Naive thymus-derived CD4-positive, alpha-beta T cell (primary cell): ENCODE measurements around the gene REV1. TPM values are rescaled to one million over a fixed set of nuclear protein-coding genes. Genes with fewer than 3 reads are reported as not detected.
"Not testable (repeated sequence)": the region's sequence is repeated elsewhere in the genome, so short reads cannot be mapped to it uniquely, and the experiment has no call there.

Experiments used
- ATAC-seq: fragments of 150-1000 bp; cut with Tn5 transposase; 2 replicates; pipeline ENCODE4 v1.10.0; 2021; ENCODE audit warnings: mild to moderate bottlenecking, moderate library complexity
- CTCF ChIA-PET: fragments of 350-600 bp; sonication (Branson Sonifier 250); formaldehyde crosslinking; loops from one replicate; lab custom pipeline; 2021; ENCODE audit warnings: antibody characterized with exemption; lab: Charles Lee
- POLR2A ChIA-PET: fragments of 350-600 bp; sonication (Branson Sonifier 250); formaldehyde crosslinking; loops from one replicate; lab custom pipeline; 2021; ENCODE audit warnings: antibody characterized with exemption, inconsistent platforms; lab: Charles Lee
- DNase-seq, 9 donors: peaks; one replicate each; pipeline versions ENCODE4 v3.0.0 to v3.0.0-alpha.2; 2020 to 2022; ENCODE audit warnings: mixed read lengths in 1 of 9
- H3K27ac ChIP-seq: one replicate; pipeline ENCODE4 v1.7.0; 2013; ENCODE audit warnings: mild to moderate bottlenecking, low read depth, low read length, moderate library complexity
- H3K27me3 ChIP-seq, 2 donors: one replicate each; pipeline ENCODE4 v1.7.0; 2013; ENCODE audit warnings: low read length in 2 of 2, mild to moderate bottlenecking in 2 of 2, moderate library complexity in 2 of 2; ENCODE audit not compliant: control insufficient read depth in 2 of 2, insufficient read depth in 2 of 2
- H3K36me3 ChIP-seq, 3 experiments: 1 replicate in 2 of 3; 2 replicates in 1 of 3; pipeline ENCODE4 v1.7.0; 2013; ENCODE audit warnings: low read length in 3 of 3, mild to moderate bottlenecking in 3 of 3, moderate library complexity in 1 of 3; ENCODE audit not compliant: insufficient read depth in 3 of 3, control insufficient read depth in 2 of 3
- H3K4me1 ChIP-seq, 2 donors: one replicate each; pipeline ENCODE4 v1.7.0; 2013; ENCODE audit warnings: low read length in 2 of 2, mild to moderate bottlenecking in 2 of 2, moderate library complexity in 1 of 2; ENCODE audit not compliant: control insufficient read depth in 2 of 2, insufficient read depth in 2 of 2
- H3K4me3 ChIP-seq: 2 replicates; pipeline ENCODE4 v1.7.0; 2013; ENCODE audit warnings: mild to moderate bottlenecking, low read length
- H3K9me3 ChIP-seq, 3 experiments: 1 replicate in 2 of 3; 2 replicates in 1 of 3; pipeline ENCODE4 v1.7.0; 2013; ENCODE audit warnings: low read length in 3 of 3; ENCODE audit not compliant: control insufficient read depth in 2 of 3
- H3K27ac Mint-ChIP-seq, 9 donors: one replicate each; pipeline ENCODE4 v1.8.0; 2020 to 2022; ENCODE audit warnings: mixed read lengths in 9 of 9, mild to moderate bottlenecking in 8 of 9, moderate library complexity in 5 of 9, inconsistent platforms in 2 of 9
- H3K27me3 Mint-ChIP-seq, 5 donors: one replicate each; pipeline ENCODE4 v1.8.0; 2021 to 2022; ENCODE audit warnings: mixed read lengths in 5 of 5, mild to moderate bottlenecking in 1 of 5
- H3K36me3 Mint-ChIP-seq, 5 donors: one replicate each; pipeline ENCODE4 v1.8.0; 2020 to 2022; ENCODE audit warnings: mixed read lengths in 5 of 5, mild to moderate bottlenecking in 3 of 5, inconsistent platforms in 1 of 5
- H3K4me1 Mint-ChIP-seq, 7 donors: one replicate each; pipeline ENCODE4 v1.8.0; 2020 to 2022; ENCODE audit warnings: mixed read lengths in 7 of 7, mild to moderate bottlenecking in 3 of 7, inconsistent platforms in 1 of 7
- H3K4me3 Mint-ChIP-seq, 10 donors: one replicate each; pipeline ENCODE4 v1.8.0; 2020 to 2022; ENCODE audit warnings: mild to moderate bottlenecking in 10 of 10, mixed read lengths in 10 of 10, moderate library complexity in 6 of 10, inconsistent platforms in 2 of 10
- H3K9me3 Mint-ChIP-seq, 11 donors: one replicate each; pipeline ENCODE4 v1.8.0; 2020 to 2022; ENCODE audit warnings: mixed read lengths in 11 of 11, mild to moderate bottlenecking in 4 of 11, inconsistent platforms in 1 of 11, moderate library complexity in 1 of 11
- intact Hi-C, 2 donors: fragments of 100-400 bp; cut with micrococcal nuclease; formaldehyde crosslinking; loops; one replicate each; pipeline ENCODE4 v1.15.1; 2023
- polyA plus RNA-seq, 2 donors: library from polyadenylated mRNA; unstranded; fragments of 300-500 nt; fragmentation: Illumina TruSeq; gene quantifications; one replicate each; pipeline ENCODE4 v1.2.3, GENCODE V29; 2021
- total RNA-seq, 6 experiments: library from RNA in 5 of 6; stranded (reverse) in 5 of 6; gene quantifications; 1 replicate in 5 of 6; 2 replicates in 1 of 6; pipeline ENCODE4 v1.2.3 and lab custom pipeline; 2021 to 2026

The REV1 gene
- total and polyA plus RNA-seq, 7 experiments from 2014 or later = 23.1 to 72.5 (median 54.3) TPM

DNA sequence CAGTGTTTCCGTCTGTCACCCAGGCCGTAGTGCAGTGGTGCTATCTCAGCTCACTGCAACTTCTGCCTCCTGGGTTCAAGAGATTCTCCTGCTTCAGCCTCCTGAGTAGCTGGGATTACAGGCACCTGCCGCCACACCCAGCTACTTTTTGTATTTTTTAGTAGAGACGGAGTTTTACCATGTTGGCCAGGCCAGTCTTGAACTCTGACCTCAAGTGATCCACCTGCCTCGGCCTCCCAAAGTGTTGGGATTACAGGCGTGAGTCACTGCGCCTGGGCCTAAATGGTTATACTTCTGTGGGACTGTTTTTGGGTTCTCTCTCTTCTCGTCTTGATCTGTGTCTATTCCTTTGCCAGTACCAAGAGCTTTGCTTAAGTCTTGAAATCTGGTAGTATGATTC, 135.0 kb downstream of the REV1 start:
- Mint-ChIP-seq H3K27ac (peak overlapping the region in 1 of 9 donors; percentile 31), H3K4me1 (peaks cover 30 to 83% (median 66%) of the 10 kb centered on the region in 7 donors), H3K36me3 (peaks cover 0 to 13% (median 1%) of the 10 kb centered on the region in 5 donors), H3K4me3 (peak overlapping the region in 1 of 10 donors; percentile 49)
- H3K36me3 ChIP-seq, H3K27me3 Mint-ChIP-seq, H3K27me3 ChIP-seq, H3K9me3 ChIP-seq, H3K9me3 Mint-ChIP-seq, H3K4me3 ChIP-seq, ATAC-seq, CTCF ChIA-PET, H3K27ac ChIP-seq, intact Hi-C loops, H3K4me1 ChIP-seq, DNase-seq: not testable (repeated sequence)
- POLR2A ChIA-PET = interaction anchor here (0.6 kb wide), 1 partner anchor 120 kb away, joined by 3 read pairs; no protein-coding TSS in a partner anchor

DNA sequence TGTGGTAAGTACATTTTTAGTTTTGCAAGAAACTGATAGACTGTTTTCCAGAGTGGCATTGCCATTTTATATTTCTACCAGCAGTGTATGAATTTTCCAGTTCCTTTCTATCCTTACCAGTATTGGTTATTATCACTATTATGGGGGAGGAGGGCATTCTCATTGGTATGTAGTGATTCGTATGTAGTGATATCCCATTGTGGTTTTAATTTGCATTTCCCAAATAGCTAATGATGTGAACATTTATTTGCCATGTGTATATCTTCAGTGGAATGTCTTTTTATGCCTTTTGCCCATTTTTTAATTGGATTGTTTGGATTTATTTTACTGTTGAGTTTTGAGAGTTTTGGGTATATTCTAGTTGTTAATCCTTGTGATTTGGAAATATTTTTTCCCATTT, 135.7 kb downstream of the REV1 start:
- Histone ChIP-seq H3K27ac (no peak overlapping the region), H3K27me3 (no peaks in the 10 kb centered on the region), H3K4me1 (peaks cover 4 to 11% of the 10 kb centered on the region in 2 donors), H3K9me3 (no peaks in the 10 kb centered on the region), H3K36me3 (no peaks in the 10 kb centered on the region), H3K4me3 (no peak overlapping the region)
- ChIA-PET POLR2A (no interaction called here), CTCF (no interaction called here)
- peaks cover 0 to 13% (median 1%) of the 10 kb centered on the region in 5 donors for H3K36me3 Mint-ChIP-seq
- intact Hi-C loops = no loop called here
- no peaks in the 10 kb centered on the region for H3K9me3 Mint-ChIP-seq
- ATAC-seq = no peak
- no peak overlapping the region for H3K27ac Mint-ChIP-seq
- no peaks in the 10 kb centered on the region for H3K27me3 Mint-ChIP-seq
- H3K4me3 Mint-ChIP-seq = peak overlapping the region in 5 of 10 donors; percentile 4 to 27 (median 18)
- no peak for DNase-seq
- H3K4me1 Mint-ChIP-seq = peaks cover 32 to 84% (median 74%) of the 10 kb centered on the region in 7 donors

Other genes starting within 250 kb of the REV1 start
- gene LYG2, start 234.4 kb downstream of the REV1 start, total RNA-seq = not detected
- not detected for gene LYG2, start 234.4 kb downstream of the REV1 start, polyA plus RNA-seq
- gene LYG1, start 188.8 kb downstream of the REV1 start, total RNA-seq = 1 to 10 TPM; 1.0 to 3.6 (median 3.0) TPM
- gene LYG1, start 188.8 kb downstream of the REV1 start, polyA plus RNA-seq = under 1 TPM in 1 of 2 donors, not detected in 1; 0.56 TPM
- gene TXNDC9, start 153.7 kb downstream of the REV1 start, total RNA-seq = 10 to 100 TPM in 4 of 5 experiments, 1 to 10 TPM in 1; 7.8 to 31.4 (median 24.4) TPM
- 10 to 100 TPM; 48.2 to 49.3 TPM for gene TXNDC9, start 153.7 kb downstream of the REV1 start, polyA plus RNA-seq
- gene EIF5B, start 152.6 kb downstream of the REV1 start, total RNA-seq = 10 to 100 TPM; 28.0 to 49.0 (median 37.6) TPM
- 10 to 100 TPM in 1 of 2 donors, 1 to 10 TPM in 1; 5.6 to 14.0 TPM for gene EIF5B, start 152.6 kb downstream of the REV1 start, polyA plus RNA-seq